ENCODE data around the gene HMCN2.
"Not testable (repeated sequence)": the region's sequence is repeated elsewhere in the genome, so short reads cannot be mapped to it uniquely, and the experiment has no call there.

The HMCN2 gene

DNA sequence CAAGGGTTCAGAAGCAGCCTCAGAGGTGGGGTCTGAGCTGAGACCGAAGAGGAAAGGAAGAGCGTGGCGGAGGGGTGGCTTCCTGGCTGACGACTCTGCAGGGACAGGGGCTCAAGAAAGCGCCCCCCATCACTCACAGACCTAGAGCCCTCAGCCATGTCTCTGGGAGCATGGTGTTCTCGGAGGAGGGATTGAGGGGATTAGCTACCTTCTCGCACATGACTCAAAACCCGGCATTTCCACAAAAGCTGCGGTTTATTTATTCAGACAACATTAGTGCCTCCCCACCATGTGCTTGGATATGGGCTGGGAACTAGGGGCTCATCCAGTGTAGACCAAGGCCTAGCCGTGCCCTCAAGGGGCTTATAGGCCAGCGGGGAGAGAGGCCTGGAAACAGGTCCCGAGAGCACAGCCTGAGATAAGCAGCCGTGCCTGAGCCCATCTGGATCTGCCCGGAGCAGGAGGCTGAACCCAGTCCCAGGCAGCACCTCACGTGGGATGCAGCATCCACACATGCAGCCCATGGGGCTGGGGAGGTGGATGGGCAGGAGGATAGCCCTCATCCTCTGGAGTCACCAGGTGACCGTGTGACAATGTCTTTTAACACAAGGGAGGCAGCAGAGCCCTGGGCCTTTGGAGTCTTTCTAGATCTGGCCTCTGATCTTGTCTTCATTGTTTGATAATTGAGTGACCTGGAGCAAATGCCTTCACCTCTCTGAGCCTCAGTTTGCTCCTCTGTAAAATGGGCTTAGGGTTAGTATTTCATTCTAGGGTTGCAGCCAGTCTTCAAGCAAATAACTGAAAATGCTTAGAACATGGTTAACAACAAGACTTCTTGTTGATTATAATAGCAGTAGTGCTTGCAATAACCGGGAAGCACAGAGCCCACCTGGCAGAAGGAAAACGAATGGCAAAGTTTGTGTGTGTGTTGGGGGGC lies 878 bp upstream of the HMCN2 start:
- DNase-seq (ENCODE audit: low read depth) = no peak

DNA sequence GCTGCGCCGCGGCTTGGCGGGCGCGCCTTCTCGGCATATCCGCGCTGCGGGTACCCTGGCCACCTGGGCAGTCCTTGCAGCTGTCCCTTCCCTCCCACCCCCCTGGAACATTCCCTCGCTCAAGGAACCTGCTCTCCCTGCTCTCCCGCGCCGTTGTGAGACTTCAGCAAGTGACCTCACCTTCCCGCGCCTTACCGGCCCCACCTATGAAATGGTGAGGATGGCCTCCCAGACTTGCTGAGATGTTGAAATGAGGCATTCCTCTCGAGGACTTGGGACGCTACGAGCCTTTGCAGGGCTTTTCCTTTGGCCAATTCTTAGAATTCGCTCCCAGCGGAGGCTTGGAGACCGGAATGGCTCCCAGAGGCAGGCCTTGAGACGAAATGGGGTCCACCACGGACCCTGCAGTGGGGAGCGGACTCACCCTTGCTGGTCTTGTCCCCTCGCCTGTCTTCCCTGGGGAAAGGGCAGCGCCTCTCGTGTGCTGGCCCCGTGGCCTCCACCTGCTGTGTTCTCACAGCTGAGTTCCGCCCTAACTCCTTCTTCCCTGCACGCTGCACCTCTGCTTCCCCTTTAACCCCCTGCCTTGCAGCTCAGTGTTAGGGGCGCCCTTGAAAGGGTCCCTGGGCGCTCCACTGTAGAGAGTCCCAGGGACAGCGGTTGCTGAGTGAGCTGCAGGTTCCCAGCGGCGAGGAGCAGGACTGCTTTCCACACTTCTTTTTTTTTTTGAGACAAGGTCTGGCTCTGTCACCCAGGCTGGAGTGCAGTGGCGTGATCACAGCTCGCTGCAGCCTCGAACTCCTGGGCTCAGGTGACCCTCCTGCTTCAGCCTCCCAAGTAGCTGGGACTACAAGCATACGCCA lies 907 bp downstream of the HMCN2 start:
- DNase-seq (ENCODE audit: low read depth) = no peak

DNA sequence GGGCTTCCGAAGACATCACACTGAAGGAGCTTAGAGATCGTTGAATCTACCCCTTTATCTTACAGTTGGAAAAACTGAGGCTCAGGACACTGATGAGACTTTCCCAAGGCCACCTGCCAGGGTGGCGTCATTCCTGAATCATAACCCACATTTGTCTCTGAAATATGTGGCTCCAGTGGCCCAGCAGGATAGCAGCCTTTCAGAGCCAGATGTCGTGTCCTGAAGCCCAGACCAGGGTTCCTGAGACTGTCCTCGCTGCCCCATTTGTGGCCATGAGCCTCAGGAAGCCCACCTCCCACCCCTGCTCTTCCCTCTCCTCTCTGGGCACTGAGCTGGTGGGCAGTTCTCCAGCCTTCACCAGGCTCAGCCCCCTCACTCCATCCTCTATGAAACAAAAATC lies 2.4 kb downstream of the HMCN2 start:
- no peak for DNase-seq (ENCODE audit: low read depth)

DNA sequence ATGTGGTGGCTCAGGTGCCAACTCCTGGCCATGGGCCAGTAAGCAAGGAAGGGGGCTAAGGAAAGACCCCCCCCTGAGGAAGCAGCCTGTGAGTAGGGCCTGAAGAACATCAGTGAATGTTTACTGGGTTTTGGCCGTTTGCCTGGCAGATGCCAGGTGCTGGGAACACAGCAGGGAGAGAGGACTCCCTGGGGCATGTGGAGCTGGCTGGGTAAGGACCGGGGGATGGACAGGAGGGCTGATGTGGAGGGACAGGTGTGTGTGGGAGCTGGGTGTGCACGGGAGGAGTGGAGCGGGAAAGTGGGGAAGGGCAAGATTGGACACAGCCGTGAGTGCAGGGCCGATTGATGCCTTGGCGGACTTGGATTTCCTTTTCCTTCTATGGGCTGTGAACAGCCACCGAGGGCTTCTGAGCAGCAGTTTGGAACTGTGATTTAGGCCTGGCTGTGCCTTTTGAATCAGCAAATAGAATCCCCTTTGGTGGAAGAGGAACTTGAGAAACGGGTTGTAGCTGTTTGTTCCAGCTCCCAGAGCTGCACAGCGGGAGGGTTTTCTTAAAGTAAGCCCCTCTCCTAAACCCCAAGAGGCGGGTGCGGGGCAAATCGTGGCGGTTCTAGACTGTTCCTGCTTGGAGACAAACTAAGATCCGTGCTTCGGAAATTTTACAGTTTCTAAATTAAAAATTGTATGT lies 3.1 kb downstream of the HMCN2 start:
- DNase-seq (ENCODE audit: low read depth) = no peak

DNA sequence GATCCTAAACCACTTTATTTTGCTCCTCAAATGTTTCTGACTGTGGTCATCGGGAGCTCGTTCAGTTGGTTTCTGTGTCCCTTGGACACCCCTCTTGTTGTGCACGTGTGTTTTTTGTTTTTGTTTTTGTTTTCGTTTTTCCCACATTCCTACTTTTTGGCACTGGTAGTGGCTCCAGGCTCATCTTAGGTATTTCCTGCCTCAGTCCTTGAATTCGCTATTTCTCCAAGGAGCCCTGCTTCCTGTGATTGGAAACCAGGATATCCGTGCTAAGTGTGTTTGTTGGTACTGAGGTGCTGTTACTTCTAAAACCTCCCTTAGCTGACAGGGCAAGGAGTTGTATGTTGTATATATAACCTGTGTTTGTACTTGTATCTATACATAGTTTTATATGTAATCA lies 5.9 kb downstream of the HMCN2 start:
- no peak for DNase-seq (ENCODE audit: low read depth)

DNA sequence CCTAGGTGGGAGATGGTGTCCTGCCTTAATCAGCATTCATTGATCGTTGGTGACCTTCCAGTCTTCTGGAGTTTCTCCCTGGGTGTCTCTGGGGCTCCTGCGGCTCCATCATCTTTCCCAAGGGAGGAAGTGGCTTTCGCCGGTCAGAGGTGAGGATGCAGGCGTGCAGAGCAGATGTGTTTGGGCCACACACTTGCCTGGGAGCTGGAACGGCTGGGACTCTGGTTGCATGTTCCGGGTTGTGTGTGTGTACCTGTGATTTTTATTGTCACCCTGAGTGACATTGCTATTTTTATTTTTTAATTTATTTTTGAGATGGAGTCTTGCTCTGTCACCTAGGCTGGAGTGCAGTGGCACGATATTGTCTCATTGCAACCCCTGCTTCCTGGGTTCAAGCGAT lies 9.6 kb downstream of the HMCN2 start:
- DNase-seq (ENCODE audit: low read depth) = no peak

DNA sequence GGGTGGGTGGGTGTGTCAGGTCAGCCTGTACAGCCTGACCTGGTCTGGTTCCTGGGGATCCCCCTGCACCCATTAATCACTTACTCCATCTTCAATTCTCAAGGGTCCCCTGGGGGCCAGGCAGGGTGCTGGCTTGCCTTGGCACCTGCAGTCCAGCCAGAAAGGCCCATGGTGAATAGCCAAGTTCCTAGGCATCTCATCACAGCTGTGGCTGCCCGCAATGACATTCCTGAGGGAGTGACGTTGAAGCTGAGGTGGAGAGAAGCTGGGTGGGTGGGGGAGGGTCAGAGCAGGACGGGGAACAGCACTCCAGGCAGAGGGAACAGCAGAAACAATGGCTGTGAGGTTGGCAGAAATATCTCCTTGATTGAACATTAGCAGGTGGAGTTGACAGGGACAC lies 10.6 kb downstream of the HMCN2 start:
- DNase-seq (ENCODE audit: low read depth) = no peak

DNA sequence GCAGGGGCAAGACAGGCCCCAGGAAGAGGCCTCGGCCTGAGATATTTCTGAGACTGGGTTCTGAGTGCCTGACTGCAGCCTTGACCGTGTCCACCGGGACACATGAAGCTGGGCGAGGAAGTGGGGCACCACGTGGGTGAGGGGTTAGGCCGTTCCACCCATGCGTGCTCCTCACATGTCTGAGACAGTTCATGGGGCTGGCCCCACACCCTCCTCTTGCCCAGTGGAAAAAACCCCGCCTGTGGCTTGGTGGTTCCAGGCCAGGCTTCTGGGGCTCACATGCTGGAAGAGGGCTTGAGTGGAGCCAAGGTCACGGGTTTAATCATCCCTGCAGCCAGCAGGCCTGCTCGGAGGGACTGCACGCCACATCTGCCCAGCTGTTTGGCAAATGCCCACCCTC lies 11.4 kb downstream of the HMCN2 start:
- DNase-seq (ENCODE audit: low read depth) = no peak

DNA sequence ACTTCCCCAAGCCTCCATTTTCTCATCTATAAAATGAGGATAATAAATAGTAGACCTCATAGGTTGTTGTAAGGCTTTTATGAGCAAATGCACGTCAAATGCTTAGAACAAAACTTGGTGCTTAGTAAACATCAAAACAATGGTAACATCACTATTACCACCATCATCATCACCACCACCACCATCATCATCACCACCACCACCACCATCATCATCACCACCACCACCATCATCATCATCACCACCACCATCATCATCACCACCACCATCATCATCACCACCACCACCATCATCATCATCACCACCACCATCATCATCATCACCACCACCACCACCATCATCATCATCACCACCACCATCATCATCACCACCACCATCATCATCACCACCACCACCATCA lies 12.0 kb downstream of the HMCN2 start:
- not testable (repeated sequence) for DNase-seq (ENCODE audit: low read depth)

DNA sequence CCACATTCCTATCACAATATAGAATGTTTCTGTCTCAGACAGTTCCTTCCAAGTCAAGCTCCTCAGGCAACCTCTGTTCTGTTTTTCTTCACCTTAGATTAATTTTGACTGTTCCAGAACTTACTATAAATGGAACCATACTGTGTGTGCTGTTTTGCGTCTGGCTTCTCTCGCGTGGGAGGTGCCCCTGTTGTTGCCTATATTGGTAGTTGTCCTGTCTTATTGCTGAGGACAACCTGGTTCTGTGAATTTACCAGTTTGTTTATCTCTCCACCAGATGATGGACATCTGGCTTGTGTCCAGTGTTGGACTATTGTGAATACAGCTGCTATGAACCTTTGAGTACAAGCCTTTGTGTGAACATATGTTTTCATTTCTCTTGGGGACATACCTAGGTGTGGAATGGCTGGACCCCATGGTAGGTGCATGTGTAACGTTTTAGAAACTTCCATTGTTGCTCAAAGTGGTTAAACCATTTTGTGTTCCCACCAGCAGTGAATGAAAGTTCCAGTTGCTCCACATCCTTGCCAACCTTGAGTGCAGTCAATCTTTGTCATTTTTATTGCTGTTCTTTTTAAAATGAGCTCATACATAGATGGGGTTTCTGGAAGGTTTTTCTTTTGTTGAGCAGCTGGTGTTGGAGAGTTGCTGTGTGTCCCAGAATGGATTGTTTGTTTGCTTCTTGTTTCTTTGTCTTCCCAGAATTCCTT lies 18.1 kb downstream of the HMCN2 start:
- DNase-seq (ENCODE audit: low read depth) = no peak

DNA sequence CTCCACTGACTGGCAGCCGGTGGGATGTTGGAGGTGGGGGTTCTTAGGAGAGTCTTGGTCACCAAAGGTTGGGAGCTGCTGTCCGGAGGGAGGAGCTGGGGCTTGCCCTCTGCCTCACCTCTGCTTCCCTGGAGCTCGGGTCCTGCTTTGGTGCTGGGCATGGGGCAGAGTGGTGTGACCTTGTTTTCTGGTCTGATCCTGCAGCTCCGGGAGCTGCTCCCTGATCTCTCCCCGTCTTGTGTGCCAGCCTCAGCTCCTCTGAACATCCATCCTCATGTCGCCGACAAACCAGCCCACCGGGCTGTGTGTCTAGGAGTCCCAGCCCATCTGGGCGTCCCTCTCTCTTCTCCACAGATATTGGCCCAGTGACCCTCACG lies 18.7 kb downstream of the HMCN2 start:
- no peak for DNase-seq (ENCODE audit: low read depth)

DNA sequence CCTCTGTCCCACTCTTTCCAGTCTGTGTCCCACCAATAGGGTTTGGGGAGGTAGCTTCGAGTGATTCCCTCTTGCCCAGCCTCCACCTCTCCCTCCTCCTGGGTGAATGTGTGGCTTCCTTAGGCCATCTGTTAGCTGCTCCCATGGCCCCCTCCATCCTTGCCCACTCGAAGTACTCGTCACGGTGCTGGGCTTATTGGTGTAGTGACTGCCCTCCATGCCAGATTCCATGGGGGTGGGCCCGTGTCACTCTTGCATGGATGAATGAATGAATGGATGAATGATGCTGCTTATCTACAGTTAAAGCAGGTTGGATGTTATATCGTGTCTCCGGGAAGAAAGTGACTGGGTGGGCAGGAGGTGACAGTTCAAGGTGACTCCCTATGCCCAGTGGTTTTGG lies 19.1 kb downstream of the HMCN2 start:
- DNase-seq (ENCODE audit: low read depth) = no peak

DNA sequence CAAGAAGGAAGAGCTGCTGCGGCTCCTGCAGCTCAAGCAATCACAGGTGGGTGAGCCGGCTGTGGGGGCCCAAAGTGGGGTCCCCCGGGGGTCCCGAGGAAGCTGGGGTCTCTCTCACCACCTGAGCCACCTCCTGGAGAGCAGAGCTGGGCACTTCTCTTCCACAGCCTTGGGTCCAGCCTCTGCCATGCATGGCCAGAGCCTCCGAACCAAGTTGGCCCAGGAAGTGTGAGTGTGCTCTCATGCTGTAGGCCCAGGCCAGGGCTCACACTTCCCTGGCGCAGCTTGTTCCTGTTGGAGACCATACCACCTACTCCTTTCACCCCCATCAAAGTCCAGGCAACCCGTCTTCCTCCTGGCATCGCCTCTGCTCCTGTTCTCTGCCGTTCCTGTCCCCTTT lies 19.7 kb downstream of the HMCN2 start:
- no peak for DNase-seq (ENCODE audit: low read depth)

DNA sequence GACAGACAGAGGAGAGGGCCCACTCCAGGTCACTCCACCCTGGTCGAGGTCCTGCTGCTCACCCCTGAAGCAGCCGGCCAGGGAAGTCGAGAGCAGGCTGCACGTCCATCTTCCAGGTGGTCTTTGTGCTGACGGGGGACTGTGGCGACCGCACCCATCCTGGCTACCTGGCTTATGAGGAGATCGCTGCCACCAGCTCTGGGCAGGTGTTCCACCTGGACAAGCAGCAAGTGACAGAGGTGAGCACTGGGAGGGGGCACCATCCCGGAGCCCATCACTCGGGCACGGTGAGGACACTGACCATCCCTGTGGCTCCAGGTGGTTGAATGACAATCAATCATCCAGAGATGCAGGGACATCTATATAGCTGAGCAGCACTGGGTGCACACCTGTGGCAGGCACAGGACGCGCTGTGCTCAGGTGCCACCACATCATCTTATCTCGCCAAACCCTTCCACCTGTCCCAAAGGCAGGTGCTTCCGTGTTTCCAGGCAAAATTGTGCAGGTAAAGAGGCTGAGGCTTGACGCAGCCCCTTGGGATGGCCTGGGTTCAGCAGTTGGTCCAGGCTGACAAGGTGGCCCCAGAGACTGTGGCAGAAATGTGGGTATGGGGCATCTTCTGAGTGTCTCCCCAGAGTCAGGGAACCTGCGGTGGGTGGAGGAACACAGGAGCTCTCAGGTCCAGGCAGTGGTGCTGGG lies 20.7 kb downstream of the HMCN2 start:
- DNase-seq (ENCODE audit: low read depth) = no peak

DNA sequence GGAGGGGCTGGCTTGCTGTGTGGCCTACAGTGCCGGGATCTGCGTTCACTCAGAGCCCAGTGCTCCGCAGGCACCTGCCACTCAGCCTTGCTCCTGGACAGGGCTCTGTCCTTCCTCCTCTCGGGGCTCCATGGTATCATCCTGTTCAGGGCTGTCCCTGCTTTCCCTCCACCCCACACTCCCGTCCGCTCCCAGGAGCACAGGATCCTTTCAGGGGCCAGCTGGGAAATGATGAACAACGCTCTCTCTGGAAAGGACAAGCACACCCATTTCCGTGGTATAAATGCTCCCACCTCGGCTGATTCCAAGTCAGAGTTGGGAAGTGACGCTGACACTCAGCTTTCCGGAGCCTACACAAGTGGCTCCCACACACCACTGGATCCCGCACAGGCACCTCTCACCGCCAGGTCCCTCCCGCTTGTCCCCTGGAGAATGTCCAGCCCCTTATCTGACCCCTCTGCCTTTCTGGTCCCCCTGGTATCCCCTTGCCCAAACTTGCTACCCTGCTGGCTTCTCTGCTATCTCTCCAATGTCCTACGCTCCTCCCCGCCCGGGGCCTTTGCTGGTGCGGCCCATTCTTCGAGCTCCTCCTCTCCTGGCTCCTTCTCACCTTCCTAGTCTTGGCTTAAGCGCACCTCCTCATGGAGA lies 21.3 kb downstream of the HMCN2 start:
- DNase-seq (ENCODE audit: low read depth) = no peak

DNA sequence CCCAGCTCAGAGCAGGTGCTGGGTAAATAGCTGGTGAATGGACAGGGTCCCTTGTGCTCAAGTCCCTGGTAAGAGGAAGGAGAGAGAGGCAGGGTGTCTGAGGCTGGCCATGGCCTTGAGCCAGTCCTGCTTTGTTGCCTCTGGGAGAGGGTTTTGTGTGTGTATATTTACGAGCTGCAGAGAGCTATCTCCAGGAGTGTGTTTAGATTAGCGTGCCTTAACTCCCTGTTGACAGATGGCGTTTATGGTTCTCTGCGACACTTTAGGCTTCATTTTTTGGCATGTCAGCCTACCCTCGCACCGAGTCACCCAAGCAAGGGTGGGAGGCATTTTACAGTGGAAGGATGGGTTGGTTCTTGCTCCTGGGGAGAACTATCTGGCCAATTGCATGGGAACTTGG lies 22.2 kb downstream of the HMCN2 start:
- DNase-seq (ENCODE audit: low read depth) = no peak

DNA sequence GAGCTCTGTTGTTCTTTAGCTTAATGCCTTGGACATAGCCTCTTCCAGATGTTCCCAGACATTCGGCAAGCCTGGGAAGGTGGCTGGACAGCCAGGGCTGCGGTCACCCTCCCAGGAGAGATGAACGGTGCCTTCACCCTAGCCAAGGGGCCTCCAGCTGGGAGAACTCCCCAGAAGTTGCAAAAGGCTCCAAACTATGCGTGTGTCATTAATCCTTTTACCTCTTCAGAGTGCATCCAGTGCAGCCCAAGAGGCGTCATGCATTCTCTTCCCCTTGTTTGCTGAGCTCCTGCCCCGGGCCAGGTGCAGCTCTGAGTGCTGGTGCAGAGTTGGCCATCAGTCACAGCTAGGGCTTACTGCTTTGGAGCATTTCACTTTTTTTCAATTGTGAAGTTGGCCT lies 22.8 kb downstream of the HMCN2 start:
- DNase-seq (ENCODE audit: low read depth) = no peak

DNA sequence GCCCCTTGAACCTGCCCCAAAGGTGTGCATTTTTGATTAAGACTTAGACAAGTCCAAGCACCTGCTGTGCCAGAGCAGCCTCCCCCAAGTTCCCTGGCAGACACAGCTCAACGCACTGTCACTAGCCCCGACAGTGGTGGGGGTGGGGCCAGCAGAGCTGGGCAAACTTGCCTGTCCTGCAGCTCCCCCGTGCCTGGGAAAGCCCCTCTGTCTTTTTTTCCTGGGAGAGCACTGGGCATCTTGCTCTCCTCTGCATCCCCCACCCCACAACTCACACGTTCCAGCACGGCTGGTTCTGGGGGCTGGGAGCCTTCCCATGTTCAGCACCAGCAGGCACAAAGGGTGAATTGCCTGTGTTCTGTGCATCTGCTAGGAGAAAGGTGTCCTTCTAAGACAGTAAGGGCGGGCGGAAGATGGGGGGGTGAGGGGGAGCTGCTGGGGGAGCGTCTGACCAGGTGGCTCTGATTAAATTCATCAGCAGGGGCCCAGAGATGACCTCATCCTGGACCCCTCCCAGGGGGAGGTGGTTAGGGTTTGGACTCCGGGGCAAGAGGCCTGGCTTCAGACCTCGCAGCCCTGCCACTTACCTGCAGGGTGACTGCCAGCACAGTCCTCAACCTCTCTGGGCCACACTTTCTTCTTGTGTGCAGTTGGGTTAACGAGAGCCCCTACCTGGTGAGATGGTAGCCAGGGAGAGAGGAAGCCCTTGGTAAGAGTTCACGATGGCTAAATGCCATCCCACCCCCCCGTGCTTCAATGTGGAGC lies 23.5 kb downstream of the HMCN2 start:
- no peak for DNase-seq (ENCODE audit: low read depth)

DNA sequence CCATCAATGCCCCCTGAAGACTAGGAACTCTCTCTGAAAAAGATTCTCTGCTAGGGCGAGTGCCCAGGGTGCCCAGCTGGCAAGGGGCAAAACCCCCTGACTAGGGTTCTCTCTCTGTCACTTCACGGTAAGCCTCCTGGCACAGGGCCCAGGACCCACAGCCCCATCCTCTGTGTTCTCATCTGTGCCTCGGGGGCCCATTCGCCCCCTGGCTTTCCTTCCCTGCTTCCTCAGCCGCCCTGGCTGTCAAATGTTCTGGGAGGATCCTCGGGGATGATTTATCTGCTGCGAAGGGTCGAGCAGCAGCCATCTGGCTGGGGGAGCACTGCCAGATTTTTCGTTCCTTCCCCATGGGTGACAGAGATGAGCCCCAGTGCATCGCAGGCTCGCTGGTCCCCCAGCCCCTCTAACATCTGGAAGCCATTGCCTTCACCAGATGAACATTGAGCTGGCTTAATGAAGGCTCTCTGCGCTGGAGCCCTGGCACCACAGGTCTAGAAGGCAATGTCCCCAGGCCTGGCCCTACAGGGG lies 24.2 kb downstream of the HMCN2 start:
- DNase-seq (ENCODE audit: low read depth) = no peak
